Measurements from ENCODE around the gene SYT14.
"Not testable (repeated sequence)": the region's sequence is repeated elsewhere in the genome, so short reads cannot be mapped to it uniquely, and the experiment has no call there.

The SYT14 gene

DNA sequence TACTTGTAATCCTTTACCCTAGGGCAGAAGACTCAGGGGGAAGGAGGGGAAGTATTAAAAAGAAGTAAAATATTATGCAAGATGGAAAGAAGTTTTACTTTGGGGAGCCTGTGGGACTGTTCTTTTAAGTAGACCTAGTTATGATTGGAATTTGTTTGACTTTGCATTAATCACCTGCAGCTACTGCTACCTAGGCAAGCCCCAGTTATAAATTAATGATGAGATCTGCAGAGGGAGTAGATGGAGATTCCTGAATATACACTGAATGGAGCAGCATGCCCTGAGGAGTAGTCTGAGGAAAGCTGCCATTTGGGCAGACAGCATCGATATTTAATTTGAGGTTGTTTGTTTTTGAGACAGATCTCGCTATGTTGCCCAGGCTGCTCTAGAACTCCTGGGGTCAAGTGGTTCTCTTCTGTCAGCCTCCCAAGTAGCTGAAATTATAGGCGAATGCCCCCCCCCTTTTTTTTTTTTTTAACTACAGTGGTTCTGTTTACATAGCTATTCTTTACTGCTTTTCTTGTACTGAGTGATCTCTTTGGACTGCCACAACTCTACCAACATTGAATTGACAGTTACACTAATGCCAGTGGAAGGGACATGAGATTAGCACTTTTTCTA, 213.1 kb downstream of the SYT14 start:
- TF ChIP-seq, protein P1, sequence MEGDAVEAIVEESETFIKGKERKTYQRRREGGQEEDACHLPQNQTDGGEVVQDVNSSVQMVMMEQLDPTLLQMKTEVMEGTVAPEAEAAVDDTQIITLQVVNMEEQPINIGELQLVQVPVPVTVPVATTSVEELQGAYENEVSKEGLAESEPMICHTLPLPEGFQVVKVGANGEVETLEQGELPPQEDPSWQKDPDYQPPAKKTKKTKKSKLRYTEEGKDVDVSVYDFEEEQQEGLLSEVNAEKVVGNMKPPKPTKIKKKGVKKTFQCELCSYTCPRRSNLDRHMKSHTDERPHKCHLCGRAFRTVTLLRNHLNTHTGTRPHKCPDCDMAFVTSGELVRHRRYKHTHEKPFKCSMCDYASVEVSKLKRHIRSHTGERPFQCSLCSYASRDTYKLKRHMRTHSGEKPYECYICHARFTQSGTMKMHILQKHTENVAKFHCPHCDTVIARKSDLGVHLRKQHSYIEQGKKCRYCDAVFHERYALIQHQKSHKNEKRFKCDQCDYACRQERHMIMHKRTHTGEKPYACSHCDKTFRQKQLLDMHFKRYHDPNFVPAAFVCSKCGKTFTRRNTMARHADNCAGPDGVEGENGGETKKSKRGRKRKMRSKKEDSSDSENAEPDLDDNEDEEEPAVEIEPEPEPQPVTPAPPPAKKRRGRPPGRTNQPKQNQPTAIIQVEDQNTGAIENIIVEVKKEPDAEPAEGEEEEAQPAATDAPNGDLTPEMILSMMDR (IDR thresholded peaks at IDR 0.05; ENCODE audit: control insufficient read depth, extremely low read depth, insufficient read depth), result no peak
- no peak for DNase-seq (ENCODE audit: low read depth)
- no peak overlapping the region for H3K4me3 ChIP-seq (ENCODE audit: low read depth, low read length)

DNA sequence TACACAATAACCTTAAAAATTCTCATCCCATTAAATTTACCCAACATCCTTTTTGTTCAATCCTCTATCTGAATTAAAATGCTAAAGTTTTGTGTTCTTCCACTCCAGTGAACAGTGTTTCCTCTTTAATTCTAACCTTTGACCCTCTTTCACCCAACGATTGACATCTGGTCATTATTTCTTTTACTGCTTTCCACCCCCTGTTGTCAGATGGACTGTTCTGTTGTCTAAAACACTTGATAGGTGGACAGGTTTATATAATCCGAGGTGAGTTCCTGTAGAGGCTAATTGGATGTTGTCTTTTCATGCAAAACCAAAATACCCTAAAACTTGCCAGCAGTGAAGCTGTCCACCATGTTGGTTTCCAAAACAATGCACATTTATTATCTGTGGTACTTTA, 221.2 kb downstream of the SYT14 start:
- no peak overlapping the region for H3K4me3 ChIP-seq (ENCODE audit: low read depth, low read length)
- DNase-seq (ENCODE audit: low read depth), result no peak
- TF ChIP-seq, protein P1 (IDR thresholded peaks at IDR 0.05; ENCODE audit: control insufficient read depth, extremely low read depth, insufficient read depth), result no peak

DNA sequence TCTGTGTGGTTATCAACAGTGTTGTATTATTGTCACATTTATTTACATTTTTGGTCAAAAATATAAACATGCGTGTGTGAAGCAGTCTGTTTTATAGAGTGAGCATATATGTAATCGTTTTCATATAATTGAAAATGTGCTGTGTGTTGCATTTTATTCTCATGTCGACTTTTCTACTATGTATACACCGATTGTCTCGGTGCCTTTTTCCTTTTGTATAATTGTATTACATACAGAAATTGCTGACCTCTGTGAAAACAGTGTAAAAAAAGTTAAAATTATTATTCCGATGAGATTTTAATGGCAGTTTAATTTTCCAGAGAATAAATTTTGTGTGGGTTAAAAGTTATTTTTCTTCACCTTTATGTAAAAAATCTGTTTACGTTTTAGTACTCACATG, 232.2 kb downstream of the SYT14 start:
- no peak overlapping the region for H3K4me3 ChIP-seq (ENCODE audit: low read depth, low read length)
- DNase-seq (ENCODE audit: low read depth), result no peak
- TF ChIP-seq, protein P1 (IDR thresholded peaks at IDR 0.05; ENCODE audit: control insufficient read depth, extremely low read depth, insufficient read depth), result no peak

DNA sequence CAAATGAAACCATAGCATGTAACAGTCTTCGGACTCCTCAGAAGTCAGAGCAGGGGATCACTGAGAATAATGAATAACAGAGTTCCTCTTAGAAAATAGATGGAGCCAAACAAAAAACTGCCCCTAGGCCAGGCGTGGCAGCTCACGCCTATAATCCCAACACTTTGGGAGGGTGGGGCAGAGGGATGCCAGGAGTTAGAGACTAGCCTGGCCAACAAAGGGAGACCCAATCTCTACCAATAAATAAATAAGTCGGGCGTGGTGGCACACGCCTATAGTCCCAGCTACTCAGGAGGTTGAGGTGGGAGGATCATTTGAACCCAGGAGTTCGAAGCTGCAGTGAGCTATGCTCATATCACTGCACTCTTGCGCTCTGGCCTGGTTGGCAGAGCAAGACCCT, 236.1 kb downstream of the SYT14 start:
- DNase-seq (ENCODE audit: low read depth), result no peak
- no peak overlapping the region for H3K4me3 ChIP-seq (ENCODE audit: low read depth, low read length)
- TF ChIP-seq, protein P1 (IDR thresholded peaks at IDR 0.05; ENCODE audit: control insufficient read depth, extremely low read depth, insufficient read depth), result no peak

DNA sequence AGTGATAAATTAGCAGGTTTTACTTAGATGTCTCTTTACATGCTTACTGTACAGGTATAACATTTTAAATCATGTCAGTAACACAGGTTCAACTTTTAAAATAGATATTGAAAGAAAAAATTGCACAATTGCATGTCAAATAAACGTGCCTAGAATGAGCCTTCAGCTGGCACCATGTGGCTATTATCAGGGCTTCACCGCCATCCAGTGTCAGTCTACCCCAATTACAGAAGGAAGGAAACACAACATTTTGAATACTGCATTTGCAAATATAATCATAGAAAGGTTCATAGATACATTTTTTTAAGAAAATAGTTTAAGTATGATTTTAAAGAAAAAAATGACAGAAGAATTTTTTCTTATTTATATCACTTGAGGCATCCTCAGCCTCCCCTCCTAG, 247.0 kb downstream of the SYT14 start:
- H3K4me3 ChIP-seq (ENCODE audit: low read depth, low read length), result no peak overlapping the region
- no peak for DNase-seq (ENCODE audit: low read depth)
- TF ChIP-seq, protein P1 (IDR thresholded peaks at IDR 0.05; ENCODE audit: control insufficient read depth, extremely low read depth, insufficient read depth), result no peak

DNA sequence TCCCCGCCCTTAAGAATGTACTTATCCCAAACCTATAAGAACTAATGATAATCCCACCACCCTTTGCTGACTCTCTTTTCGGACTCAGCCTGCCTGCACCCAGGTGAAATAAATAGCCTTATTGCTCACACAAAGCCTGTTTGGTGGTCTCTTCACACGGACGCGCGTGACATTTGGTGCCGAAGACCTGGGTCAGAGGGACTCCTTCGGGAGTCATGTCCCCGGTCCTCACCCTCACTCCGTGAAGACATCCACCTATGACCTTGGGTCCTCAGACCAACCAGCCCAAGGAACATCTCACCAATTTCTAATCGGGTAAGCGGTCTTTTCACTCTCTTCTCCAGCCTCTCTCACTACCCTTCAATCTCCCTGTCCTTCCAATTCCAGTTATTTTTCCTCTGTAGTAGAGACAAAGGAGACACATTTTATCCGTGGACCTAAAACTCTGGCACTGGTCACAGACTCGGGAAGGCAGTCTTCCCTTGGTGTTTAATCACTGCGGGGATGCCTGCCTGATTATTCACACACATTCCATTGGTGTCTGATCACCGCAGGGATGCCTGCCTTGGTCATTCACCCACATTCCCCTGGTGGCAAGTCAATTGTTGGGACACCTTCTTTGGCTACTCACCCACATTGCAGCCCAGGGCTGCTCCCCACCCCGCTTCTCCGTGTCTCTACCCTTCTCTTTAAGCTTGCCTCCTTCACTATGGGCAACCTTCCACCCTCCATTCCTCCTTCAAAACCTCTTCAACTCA, 250.0 kb downstream of the SYT14 start:
- not testable (repeated sequence) for H3K4me3 ChIP-seq (ENCODE audit: low read depth, low read length); DNase-seq (ENCODE audit: low read depth)

DNA sequence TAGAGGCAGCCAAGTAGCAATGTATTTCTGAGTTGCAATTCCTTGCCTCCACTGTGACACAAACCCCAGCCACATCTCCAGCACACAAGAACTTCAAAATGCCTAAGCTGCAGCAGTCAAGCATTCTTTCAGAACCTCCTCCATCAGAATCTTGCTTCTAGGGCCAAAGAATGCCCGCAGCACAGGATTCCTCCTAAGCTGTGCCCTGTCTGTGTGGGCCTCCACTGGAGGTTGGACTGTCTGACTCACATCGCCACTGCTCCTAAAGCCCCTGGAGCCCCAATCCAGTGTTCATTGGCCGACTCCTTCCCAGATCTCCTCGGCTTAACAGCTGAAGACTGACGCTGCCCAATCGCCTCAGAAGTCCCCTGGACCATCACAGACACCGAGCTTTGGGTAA, 251.4 kb downstream of the SYT14 start:
- no peak overlapping the region for H3K4me3 ChIP-seq (ENCODE audit: low read depth, low read length)
- no peak for DNase-seq (ENCODE audit: low read depth)
- TF ChIP-seq, protein P1 (IDR thresholded peaks at IDR 0.05; ENCODE audit: control insufficient read depth, extremely low read depth, insufficient read depth), result no peak
